Right lobe of liver (tissue), 4 donors: ENCODE data around the gene GMPR.

Experiments
- POLR2A ChIP-seq: fragments of 450-650 bp; IDR thresholded peaks from one replicate; pipeline ENCODE4 v1.6.1; 2017; ENCODE audit warnings: antibody characterized with exemption, mild to moderate bottlenecking
- TF ChIP-seq, protein P1 (sequence below), 4 donors: fragments of 200-600 bp in 3 of 4; fragments of 450-650 bp in 1 of 4; IDR thresholded peaks; one replicate each; pipeline versions ENCODE4 v1.5.1 to v1.8.0; 2016 to 2022; ENCODE audit warnings: antibody characterized with exemption in 4 of 4, mild to moderate bottlenecking in 2 of 4
- donor health status: DM: no; HTN: no; CAD: no.
- donor health status: DM: no; HTN: no; CAD: no.
- donor health status: DM: no; HTN: yes; CAD: no.

DNA sequence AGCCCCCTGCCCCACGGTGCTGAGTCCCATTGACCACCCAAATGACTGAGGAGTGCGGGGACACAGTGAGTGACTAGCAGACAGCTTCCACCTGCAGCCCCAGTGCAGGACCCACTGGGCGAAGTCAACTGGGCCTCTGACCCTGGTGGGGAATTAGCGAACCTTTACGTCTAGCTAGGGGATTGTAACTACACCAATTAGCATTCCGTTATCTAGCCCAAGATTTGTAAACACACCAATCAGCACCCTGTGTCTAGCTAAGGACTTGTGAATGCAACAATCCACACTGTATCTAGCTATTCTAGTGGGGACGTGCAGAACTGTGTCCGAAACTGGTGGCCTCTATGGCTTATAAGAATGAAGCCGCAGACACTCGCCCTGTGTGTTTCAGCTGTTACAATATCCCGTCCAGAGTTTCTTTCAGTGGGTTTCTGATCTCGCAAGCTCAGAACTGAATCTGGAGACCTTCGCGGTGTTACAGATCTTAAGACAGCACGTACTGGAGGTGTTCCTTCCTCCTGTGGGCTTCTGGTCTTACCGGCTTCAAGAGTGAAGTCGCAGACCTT lies 21.1 kb upstream of the GMPR start:
- TF ChIP-seq, protein P1, sequence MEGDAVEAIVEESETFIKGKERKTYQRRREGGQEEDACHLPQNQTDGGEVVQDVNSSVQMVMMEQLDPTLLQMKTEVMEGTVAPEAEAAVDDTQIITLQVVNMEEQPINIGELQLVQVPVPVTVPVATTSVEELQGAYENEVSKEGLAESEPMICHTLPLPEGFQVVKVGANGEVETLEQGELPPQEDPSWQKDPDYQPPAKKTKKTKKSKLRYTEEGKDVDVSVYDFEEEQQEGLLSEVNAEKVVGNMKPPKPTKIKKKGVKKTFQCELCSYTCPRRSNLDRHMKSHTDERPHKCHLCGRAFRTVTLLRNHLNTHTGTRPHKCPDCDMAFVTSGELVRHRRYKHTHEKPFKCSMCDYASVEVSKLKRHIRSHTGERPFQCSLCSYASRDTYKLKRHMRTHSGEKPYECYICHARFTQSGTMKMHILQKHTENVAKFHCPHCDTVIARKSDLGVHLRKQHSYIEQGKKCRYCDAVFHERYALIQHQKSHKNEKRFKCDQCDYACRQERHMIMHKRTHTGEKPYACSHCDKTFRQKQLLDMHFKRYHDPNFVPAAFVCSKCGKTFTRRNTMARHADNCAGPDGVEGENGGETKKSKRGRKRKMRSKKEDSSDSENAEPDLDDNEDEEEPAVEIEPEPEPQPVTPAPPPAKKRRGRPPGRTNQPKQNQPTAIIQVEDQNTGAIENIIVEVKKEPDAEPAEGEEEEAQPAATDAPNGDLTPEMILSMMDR (IDR thresholded peaks at IDR 0.05): no peak
- no peak for TF ChIP-seq POLR2A
